Measurements from ENCODE around the gene CMBL.

The CMBL gene

DNA sequence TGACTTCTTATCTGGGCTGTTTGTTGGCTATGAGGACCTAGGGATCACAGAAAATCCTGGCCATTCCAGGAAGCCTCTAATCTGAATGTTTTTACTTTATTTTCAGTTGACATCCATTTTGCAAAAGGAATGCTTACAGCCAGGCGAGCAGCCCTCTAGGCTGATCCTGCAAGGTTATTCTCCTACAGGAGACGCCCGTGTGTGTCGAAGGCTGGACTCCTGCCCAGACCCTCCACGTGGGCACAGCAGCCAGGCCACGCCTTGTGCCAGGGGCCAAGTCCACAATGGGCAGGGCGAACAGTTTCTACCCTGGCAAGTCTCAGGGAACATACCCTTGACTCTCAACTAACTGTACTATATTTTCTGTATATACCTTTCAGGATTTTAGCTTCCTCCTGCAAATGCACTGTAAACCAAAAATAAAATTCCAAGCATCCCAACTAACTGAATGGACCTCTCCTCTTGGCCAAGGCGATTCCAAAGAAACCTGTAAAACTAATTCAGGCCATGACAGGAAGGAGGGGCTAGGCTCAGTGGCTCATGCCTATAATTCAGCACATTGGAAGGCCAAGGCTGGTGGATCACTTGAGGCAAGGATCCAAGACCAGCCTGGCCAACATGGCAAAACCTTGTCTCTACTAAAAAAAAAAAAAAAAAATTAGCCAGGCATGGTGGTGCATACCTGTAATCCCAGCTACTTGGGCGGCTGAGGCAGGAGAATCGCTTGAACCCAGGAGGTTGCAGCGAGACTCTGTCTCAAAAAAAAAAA lies 5.7 kb downstream of the CMBL start:
- peaks cover 4% of the 10 kb centered on the region; the same call in 1 of the 2 replicates for H3K27me3 ChIP-seq (ENCODE audit: low read depth, low read length)
- H3K27ac ChIP-seq (ENCODE audit: low read length) = no peak overlapping the region
- no peaks in the 10 kb centered on the region for H3K79me2 ChIP-seq (ENCODE audit: low read length)
- no peaks in the 10 kb centered on the region for H3K36me3 ChIP-seq (replicated peaks; ENCODE audit: low read depth, low read length)
- no peak for TF ChIP-seq EZH2phosphoT487 (IDR thresholded peaks at IDR 0.05; ENCODE audit: low read depth)
- TF ChIP-seq, protein P1, sequence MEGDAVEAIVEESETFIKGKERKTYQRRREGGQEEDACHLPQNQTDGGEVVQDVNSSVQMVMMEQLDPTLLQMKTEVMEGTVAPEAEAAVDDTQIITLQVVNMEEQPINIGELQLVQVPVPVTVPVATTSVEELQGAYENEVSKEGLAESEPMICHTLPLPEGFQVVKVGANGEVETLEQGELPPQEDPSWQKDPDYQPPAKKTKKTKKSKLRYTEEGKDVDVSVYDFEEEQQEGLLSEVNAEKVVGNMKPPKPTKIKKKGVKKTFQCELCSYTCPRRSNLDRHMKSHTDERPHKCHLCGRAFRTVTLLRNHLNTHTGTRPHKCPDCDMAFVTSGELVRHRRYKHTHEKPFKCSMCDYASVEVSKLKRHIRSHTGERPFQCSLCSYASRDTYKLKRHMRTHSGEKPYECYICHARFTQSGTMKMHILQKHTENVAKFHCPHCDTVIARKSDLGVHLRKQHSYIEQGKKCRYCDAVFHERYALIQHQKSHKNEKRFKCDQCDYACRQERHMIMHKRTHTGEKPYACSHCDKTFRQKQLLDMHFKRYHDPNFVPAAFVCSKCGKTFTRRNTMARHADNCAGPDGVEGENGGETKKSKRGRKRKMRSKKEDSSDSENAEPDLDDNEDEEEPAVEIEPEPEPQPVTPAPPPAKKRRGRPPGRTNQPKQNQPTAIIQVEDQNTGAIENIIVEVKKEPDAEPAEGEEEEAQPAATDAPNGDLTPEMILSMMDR (IDR thresholded peaks at IDR 0.05; ENCODE audit: low read depth, low read length) = no peak
- no peak overlapping the region for H2AFZ ChIP-seq (ENCODE audit: low read depth, low read length)
- peaks cover 1% of the 10 kb centered on the region; the same call in 1 of the 2 replicates for H3K4me1 ChIP-seq (ENCODE audit: low read length)
- H3K9ac ChIP-seq (ENCODE audit: low read length) = no peak overlapping the region
- no peaks in the 10 kb centered on the region for H4K20me1 ChIP-seq (ENCODE audit: insufficient read depth, low read length)
- H3K4me3 ChIP-seq (ENCODE audit: low read length) = no peak overlapping the region
- H3K9me3 ChIP-seq (ENCODE audit: insufficient read depth, low read length) = no peaks in the 10 kb centered on the region
- no peak overlapping the region for H3K4me2 ChIP-seq (ENCODE audit: low read length)

DNA sequence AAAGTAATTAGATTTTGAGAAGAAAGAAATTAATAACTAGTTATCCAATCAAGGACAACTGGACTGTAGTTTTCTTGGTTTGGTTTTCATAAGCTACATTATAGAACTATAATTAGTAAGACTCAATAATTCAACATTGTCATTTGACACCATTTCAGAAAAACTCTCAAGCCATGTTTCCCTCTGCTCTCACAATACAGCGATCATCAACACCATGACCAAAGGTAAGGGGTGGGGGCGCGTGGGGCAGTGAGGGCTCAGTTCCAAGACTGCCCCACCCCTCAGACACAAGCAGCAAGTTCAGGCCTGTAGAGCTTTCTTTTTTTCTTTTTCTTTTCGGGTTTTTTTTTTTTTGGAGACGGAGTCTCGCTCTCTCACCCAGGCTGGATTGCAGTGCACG lies 6.4 kb downstream of the CMBL start:
- no peak overlapping the region for H3K27ac ChIP-seq (ENCODE audit: low read length)
- no peak overlapping the region for H3K9ac ChIP-seq (ENCODE audit: low read length)
- H3K36me3 ChIP-seq (replicated peaks; ENCODE audit: low read depth, low read length) = no peaks in the 10 kb centered on the region
- H3K27me3 ChIP-seq (ENCODE audit: low read depth, low read length) = no peaks in the 10 kb centered on the region
- H3K4me2 ChIP-seq (ENCODE audit: low read length) = no peak overlapping the region
- no peaks in the 10 kb centered on the region for H3K9me3 ChIP-seq (ENCODE audit: insufficient read depth, low read length)
- no peaks in the 10 kb centered on the region for H3K4me1 ChIP-seq (ENCODE audit: low read length)
- TF ChIP-seq EZH2phosphoT487 (IDR thresholded peaks at IDR 0.05; ENCODE audit: low read depth) = no peak
- TF ChIP-seq, protein P1 (IDR thresholded peaks at IDR 0.05; ENCODE audit: low read depth, low read length) = no peak
- H4K20me1 ChIP-seq (ENCODE audit: insufficient read depth, low read length) = no peaks in the 10 kb centered on the region
- H2AFZ ChIP-seq (ENCODE audit: low read depth, low read length) = no peak overlapping the region
- no peaks in the 10 kb centered on the region for H3K79me2 ChIP-seq (ENCODE audit: low read length)
- H3K4me3 ChIP-seq (ENCODE audit: low read length) = no peak overlapping the region

DNA sequence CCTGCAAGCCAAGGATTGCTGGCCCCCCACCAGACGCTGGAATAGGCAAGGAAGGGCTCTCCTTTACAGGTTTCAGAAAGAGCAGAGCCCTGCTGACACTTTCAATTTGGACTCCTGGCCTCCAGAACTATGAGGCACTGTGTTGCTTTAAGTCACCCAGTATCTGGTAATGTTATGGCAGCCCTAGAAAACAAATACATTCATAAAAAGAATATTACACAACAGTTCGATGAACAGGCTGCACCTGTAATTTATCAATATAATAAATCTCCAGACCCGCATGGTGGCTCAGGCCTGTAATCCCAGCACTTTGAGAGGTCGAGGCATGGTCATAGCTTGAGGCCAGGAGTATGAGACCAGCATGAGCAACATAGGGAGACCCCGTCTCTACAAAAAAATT lies 7.5 kb downstream of the CMBL start:
- no peak overlapping the region for H2AFZ ChIP-seq (ENCODE audit: low read depth, low read length)
- H3K4me3 ChIP-seq (ENCODE audit: low read length) = no peak overlapping the region
- H3K9me3 ChIP-seq (ENCODE audit: insufficient read depth, low read length) = no peaks in the 10 kb centered on the region
- no peaks in the 10 kb centered on the region for H4K20me1 ChIP-seq (ENCODE audit: insufficient read depth, low read length)
- H3K9ac ChIP-seq (ENCODE audit: low read length) = no peak overlapping the region
- H3K27ac ChIP-seq (ENCODE audit: low read length) = no peak overlapping the region
- H3K4me1 ChIP-seq (ENCODE audit: low read length) = no peaks in the 10 kb centered on the region
- no peaks in the 10 kb centered on the region for H3K27me3 ChIP-seq (ENCODE audit: low read depth, low read length)
- H3K4me2 ChIP-seq (ENCODE audit: low read length) = no peak overlapping the region
- H3K36me3 ChIP-seq (replicated peaks; ENCODE audit: low read depth, low read length) = no peaks in the 10 kb centered on the region
- H3K79me2 ChIP-seq (ENCODE audit: low read length) = no peaks in the 10 kb centered on the region
- TF ChIP-seq, protein P1 (IDR thresholded peaks at IDR 0.05; ENCODE audit: low read depth, low read length) = no peak
- no peak for TF ChIP-seq EZH2phosphoT487 (IDR thresholded peaks at IDR 0.05; ENCODE audit: low read depth)

DNA sequence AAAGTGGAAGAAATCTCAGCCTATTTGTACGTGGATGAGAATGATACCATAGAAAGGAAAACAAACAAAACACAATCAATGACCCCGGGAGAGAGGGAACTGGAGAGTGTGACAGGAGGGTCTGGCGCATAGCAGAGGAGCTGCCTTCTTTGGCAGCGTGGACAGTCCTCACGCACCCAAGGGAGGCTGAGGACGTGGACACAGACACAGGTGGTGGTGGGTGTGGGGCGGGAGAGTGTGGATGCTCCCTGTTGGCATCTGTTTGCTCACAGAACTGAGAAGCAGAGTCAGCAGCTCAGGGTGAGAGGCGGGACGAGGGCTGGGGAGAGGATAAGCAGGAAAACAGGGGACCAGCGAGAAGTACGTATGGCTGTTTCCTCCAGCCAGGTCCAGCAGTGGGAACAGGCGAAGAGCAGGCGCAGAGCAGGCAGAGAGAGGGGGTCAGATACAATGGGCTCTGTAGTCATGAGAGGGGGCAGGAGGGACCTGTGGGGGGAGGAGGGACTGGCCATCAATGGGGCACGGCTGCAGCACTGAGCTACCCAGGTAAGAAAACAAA lies 10.0 kb downstream of the CMBL start:
- Histone ChIP-seq H3K9me3 (ENCODE audit: insufficient read depth, low read length) (no peaks in the 10 kb centered on the region), H3K4me2 (ENCODE audit: low read length) (no peak overlapping the region), H3K27ac (ENCODE audit: low read length) (no peak overlapping the region), H2AFZ (ENCODE audit: low read depth, low read length) (no peak overlapping the region), H3K27me3 (ENCODE audit: low read depth, low read length) (peaks cover 6% of the 10 kb centered on the region; the same call in 1 of the 2 replicates), H3K9ac (ENCODE audit: low read length) (no peak overlapping the region), H3K4me3 (ENCODE audit: low read length) (no peak overlapping the region), H3K79me2 (ENCODE audit: low read length) (no peaks in the 10 kb centered on the region), H3K36me3 (replicated peaks; ENCODE audit: low read depth, low read length) (no peaks in the 10 kb centered on the region), H4K20me1 (ENCODE audit: insufficient read depth, low read length) (no peaks in the 10 kb centered on the region), H3K4me1 (ENCODE audit: low read length) (no peaks in the 10 kb centered on the region)
- TF ChIP-seq, protein P1 (IDR thresholded peaks at IDR 0.05; ENCODE audit: low read depth, low read length) = no peak
- no peak for TF ChIP-seq EZH2phosphoT487 (IDR thresholded peaks at IDR 0.05; ENCODE audit: low read depth)

Data from OCI-LY3 (cell line).